Lower leg skin (tissue), 3 donors: ENCODE measurements around the gene TRIM77.
"Not testable (repeated sequence)": the region's sequence is repeated elsewhere in the genome, so short reads cannot be mapped to it uniquely, and the experiment has no call there.

Experiments
- CTCF ChIP-seq, 3 donors: fragments of 450-650 bp; IDR thresholded peaks; one replicate each; pipeline ENCODE4 v1.5.1; 2016; ENCODE audit warnings: antibody characterized with exemption in 3 of 3, mild to moderate bottlenecking in 3 of 3, moderate library complexity in 2 of 3
- POLR2A ChIP-seq, 2 donors: fragments of 450-650 bp; IDR thresholded peaks; one replicate each; pipeline ENCODE4 v1.6.1; 2016 to 2017; ENCODE audit warnings: antibody characterized with exemption in 2 of 2, mild to moderate bottlenecking in 1 of 2, moderate library complexity in 1 of 2

- TF ChIP-seq POLR2A, CTCF (IDR thresholded peaks at IDR 0.05): not testable (repeated sequence)
Measured at GRCh38 chr11:89675383-89675782, 34.7 kb upstream of the TRIM77 start.
